Fibroblast of skin of abdomen (primary cell): Measurements from ENCODE around the gene TUBB1. TPM values are rescaled to one million over a fixed set of nuclear protein-coding genes. Genes with fewer than 3 reads are reported as not detected.
"Not testable (repeated sequence)": the region's sequence is repeated elsewhere in the genome, so short reads cannot be mapped to it uniquely, and the experiment has no call there.

ENCODE experiments used
- DNase-seq: peaks from one replicate; pipeline ENCODE4 v3.0.0-alpha.2; 2013
- polyA plus RNA-seq, 2 experiments: library from polyadenylated mRNA; unstranded; fragments of 120-200 nt; gene quantifications; one replicate each; pipeline ENCODE4 v1.2.1, GENCODE V29; 2013; ENCODE audit not compliant: insufficient read length in 2 of 2

The TUBB1 gene
- polyA plus RNA-seq (2013, experiment 1 of 2; ENCODE audit: insufficient read length): 0.17 TPM
- 0.10 TPM for polyA plus RNA-seq (2013, experiment 2 of 2; ENCODE audit: insufficient read length)

DNA sequence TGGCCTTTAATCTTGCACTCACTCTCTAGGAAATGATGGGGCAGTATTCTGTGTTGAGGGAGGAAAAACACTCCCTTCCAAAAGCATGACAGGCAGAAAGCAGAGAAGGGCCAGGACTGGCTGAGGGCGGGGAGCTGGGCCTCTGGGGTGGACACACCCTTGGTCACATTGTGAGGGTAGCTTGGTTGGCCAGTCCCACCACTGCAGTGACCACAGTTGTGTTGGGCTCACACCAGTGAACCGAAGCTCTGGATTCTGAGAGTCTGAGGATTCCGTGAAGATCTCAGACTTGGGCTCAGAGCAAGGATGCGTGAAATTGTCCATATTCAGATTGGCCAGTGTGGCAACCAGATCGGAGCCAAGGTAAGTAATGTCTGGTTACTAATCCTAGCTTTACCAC, at the start of gene TUBB1:
TSS of gene TUBB1 (plus strand) at position 213 of the 400 bp plus-strand sequence. CDS start at position 307, 94 bp downstream.
- DNase-seq: no peak

DNA sequence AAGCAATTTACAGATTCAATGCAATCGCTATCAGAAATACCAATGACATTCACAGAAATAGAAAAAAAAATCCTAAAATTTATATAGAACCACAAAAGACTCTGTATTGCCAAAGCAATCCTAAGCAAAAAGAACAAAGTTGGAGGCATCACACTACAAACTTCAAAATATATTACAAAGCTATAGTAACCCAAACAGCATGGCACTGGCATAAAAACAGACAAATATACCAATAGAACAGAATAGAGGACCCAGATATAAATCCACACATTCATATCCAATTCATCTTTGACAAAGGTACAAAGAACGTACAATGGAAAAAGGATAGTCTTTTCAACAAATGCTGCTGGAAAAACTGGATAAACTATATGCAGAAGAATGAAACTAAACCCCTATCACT, 49.8 kb upstream of the TUBB1 start:
- DNase-seq: no peak

DNA sequence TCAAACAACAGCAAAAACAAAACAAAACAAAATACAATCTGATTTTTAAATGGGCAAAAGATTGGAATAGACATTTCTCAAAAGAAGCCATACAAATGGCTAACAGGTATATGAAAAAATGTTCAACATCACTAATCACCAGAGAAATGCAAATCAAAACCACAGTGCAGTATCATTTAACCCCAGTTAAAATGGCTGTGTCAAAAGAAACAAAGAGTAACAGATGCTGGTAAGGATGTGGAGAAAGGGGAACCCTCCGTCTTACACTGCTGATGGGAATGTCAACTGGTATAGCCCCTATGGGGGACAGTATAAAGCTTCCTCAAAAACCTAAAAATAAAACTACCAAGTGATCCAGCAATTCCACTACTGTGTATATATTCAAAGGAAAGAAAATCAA, 49.1 kb upstream of the TUBB1 start:
- DNase-seq: no peak

DNA sequence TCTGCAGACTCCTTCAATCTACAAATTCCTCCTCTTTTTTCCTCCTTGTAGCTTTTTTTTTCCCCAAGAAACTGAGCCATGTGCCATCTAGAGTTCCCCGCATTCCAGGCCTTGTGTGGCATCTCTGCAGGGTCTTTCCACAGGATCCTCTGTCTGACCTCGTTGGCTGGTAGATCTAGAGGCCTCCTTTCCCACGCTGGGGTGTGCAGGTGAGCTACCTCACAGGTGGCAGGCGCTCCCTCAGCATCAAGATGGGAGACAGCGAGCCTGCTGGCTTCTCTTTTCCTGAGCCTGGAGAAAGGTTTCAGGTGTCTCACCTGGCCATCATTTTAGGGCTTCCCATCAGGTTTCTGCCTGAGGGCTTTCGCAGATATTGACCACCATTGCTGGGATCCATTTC, 47.8 kb upstream of the TUBB1 start:
- DNase-seq: no peak

DNA sequence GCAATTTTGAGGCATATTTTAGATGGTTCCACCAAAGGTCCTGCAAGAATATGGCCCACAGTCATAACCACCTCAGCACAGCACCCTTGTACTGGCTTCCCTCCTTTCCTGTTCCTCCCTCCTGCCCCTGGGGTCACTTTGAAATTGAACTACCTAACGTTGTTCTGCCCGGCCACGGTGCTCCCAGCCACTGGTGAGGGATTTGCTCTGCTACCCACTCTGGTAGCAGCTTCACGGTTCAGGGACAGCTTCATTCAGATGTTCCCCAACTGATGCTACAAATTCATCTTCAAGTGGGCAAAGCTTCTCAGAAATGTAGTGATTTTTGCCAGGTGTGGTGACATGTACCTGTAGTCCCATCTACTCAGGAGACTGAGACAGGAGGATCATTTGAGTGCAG, 46.0 kb upstream of the TUBB1 start:
- DNase-seq: no peak

DNA sequence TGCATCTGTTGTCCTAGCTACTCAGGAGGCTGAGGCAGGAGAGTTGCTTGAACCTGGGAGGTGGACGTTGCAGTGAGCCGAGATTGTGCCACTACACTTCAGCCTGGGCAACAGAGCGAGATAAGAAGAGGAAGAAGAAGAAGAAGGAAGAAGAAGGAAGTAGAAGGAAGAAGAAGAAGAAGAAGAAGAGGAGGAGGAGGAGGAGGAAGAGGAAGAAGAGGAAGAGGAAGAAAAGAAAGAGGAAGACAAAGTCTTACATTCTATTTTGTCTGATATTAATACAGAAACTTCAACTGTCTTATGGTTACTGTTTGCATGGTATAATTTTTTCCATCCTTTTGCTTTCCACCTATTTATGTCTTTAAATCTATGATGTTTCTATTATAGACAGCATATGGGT, 45.4 kb upstream of the TUBB1 start:
- DNase-seq: no peak

DNA sequence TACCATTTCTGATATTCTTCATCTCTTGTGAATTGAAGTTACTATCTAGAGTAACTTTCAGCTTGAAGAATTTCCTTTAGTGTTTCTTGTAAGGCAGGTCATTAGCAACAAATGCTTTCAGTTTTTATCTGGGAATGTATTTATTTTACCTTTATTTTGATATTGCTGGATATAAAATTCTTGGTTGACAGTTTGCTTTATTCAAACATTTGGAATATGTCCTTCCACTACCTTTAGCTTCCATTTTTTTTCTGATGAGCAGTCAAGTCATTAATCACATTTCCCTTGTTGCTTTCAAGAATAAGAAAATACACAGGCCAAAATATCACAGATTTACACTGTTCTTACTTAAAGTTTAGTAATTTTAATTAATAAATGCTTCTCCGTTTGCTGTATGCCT, 43.9 kb upstream of the TUBB1 start:
- no peak for DNase-seq

DNA sequence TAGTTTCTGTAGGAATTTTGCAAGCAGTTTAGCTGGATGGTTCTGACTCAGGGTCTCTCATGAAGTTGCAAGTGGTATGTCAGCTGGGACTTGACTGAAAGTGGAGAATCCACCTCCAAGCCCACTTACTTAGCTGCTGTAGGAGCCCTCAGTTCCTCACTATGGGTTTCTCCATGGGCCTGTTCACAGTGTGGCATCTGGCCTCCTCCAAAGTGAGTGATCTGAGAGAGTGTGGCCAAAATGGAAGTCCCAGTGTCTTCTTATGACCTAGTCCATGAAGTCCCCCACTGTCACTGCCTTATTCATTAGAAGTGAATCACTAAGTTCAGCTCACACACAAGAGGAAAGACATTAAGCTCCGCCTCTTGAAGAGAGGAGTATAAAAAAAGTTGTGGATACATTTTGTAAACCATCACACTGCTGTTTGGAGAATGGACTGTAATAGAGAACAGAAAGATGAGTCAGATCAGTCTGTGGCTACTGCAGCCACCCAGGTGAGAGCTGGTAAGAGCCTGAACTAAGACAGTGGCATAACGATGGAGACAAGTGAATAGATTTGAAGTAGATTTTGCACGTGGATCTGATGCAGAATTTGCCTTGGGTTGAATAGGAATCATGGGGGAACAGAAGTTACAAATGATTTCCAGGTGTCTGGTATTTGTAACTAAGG, 43.0 kb upstream of the TUBB1 start:
- no peak for DNase-seq

DNA sequence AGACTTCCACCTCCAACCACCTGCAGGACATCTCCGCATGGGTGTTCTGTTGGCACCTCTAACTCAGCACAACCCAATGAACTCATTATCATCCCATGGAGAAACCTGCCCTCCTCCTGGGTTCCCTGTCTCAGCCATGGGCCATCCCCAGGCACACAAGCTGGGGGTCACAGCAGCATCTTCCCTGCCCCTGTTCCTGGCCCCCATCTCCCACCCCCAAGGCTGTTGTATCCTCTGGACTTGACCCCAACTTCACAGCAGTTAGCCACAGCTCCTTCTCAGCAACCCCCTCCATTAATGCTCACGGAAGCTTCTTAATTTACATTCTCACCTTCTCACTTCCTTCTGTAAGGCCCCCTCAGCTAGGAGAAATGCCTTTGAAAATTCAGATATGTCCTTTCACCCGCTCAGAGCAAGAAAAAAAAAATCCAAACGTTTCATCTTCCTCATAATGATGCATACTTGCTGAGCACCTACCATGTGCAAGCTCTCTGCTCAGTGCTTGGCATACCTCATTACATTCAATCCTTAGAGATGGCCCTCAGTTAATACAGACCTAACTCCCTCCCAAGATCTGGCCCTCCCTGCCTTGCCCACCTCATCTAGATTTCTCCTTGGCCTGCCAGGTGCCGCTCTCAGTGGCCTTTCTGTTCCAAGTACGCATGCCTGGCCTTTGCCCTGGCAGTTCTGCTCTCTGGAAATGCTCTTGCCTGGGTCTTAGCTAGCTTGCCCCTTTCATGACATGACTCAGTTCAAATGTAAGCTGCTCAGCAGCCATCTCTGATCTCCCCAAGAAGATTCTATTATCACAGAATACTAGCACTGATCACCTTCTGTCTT, 40.7 kb upstream of the TUBB1 start:
- DNase-seq: no peak

DNA sequence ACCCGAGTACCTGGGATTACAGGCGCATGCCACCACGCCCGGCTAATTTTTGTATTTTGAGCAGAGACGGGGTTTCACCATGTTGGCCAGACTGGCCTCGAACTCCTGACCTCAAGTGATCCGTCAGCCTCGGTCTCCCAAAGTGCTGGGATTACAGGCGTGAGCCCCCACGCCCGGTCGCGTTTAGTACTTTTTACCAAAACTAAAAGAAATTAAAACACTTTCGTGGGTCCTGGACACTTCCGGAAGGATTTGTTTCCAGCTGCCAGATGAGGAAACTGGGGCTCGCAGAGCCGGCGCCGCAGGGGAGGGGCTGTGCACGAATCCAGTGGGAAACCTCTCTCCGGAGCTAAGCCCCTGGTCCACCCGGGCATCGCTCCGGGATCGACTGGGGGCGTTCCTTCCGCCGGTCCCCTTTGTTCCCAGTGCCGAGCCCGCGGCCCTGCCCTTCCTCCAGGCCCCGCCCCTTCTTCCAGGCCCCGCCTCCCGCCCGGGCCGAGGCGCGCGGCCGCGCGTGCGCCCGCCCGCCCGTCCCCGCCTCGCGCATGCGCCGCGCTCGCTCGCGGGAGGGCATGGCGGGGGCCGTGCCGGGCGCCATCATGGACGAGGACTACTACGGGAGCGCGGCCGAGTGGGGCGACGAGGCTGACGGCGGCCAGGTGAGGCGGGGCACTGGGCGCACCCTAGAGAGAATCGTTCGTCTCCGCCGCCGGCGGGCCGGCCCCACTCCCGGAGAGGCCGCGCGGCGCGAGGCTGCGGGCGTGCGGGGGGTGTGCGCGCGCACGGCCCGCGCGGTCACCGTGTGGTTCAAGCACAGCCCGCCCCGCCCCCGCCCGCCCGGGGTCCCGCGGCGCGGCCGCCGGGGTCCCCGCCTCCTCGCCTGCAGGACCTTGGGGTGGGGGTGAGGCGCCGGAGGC, 38.3 kb upstream of the TUBB1 start, which contains the start of gene NELFCD:
TSS of gene NELFCD (plus strand) at position 546 of the 917 bp plus-strand sequence. CDS start at position 600, 54 bp downstream.
- DNase-seq: peak; percentile 87

DNA sequence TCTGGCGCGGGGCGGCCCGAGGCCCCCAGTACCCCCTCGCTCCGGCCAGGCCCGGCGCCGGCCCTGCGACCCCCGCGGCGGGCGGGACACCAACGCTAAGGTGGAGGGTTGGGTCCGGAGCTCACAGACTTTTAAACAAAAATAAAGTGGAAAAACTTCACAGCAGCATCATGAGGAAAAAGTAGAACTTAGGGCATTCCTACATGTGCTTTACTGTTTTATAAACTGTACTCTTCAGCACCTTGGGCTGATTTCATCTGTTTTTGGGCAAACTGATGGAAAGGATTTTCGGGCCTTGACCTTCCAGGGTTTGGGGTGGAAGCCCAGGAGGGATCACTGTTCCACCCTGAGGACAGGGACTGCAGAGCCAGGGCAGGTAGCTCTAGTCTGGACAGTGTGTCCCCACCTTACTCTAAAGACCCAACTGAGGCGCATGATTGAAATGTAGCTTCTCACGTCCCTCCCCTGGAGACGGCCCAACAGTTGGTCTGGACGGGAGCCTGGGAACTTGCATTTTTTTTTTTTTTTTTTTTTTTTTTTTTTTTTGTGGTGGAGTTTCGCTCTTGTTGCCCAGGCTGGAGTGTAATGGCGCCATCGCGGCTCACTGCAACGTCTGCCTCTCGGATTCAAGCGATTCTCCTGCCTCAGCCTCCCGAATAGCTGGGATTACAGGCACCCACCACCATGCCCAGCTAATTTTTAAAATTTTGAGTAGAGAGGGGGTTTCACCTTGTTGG, 37.4 kb upstream of the TUBB1 start:
- peak; percentile 6 for DNase-seq

DNA sequence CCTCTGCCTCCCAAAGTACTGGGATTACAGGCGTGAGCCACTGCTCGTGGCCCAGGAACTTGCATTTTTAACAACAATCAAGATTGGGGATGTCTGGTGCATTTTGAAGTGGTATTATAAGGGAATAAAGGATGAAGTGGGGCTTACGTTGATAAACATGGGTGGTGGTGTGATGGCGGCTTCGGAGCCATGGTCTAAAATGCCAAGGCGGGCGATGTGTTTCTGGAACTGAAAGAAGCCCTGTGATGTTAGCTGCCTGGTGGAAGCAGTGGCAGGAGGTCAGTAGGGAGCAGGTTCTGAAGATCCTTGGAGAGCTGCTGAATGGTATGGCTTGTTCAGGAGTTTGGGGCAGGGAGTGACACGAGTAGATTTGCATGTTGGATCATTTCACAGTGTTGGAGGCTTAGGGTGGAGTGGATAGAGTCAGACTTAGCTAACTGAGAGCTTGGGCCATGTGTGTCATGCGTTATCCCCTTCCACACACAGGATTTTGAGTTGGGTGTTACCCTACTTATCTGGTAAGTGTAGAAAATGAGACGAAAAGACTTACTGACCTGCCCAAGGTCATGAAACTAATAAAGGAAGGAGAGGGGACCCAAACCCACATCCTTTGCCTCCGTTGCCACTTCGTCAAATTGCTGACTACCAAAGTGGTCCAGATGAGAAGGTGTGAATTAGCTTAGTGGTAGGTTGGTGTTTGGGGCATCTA, 36.7 kb upstream of the TUBB1 start:
- DNase-seq: no peak

DNA sequence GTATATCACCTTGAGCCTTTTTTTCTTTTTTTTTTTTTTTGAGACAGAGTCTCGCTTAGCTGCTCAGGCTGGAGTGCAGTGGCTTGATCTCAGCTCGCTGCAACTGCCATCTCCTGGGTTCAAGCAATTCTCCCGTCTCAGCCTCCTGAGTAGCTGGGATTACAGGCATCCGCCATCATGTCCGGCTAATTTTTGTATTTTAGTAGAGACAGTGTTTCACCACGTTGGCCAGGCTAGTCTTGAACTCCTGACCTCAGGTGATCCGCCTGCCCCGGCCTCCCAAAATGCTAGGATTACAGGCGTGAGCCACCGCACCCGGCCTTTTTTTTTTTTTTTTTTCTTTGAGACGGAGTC, 36.1 kb upstream of the TUBB1 start:
- not testable (repeated sequence) for DNase-seq

DNA sequence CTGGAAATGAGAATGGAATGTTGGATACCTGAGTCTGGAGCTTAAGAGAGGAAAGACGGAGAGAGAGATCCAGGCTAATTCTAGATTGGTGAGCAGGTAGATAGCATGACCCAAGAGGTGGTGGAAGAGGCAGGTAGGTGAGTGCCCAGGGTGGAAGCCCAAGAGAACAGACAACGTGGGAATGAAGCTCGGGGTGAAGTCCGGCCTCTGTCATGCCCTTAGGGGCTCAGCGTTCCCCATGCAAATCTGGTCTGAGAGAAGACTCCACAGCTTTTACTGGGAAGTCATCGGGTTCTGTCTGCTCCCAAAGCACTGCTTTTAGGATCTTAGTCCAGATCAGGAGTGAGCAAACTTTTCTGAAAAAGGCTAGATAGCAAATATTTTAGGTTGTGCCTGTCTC, 34.5 kb upstream of the TUBB1 start:
- DNase-seq: no peak

DNA sequence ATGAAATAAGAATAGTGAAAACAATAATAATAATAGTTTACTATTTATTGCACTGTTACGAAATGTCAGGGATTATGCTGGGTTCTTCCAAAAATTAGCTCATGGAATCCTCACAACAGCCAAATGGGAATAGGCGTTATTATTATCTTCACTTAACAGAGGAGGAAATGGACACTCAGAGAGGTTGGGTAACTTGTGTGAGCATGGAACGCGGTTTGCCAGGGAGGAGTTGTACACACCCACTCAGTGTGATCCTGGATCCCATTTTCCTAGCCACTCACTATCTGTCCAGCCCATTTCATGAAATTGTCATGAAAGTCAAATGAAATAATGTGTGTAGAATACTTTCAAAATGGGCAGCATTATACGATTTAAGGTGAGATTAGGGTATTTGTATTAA, 33.6 kb upstream of the TUBB1 start:
- no peak for DNase-seq

DNA sequence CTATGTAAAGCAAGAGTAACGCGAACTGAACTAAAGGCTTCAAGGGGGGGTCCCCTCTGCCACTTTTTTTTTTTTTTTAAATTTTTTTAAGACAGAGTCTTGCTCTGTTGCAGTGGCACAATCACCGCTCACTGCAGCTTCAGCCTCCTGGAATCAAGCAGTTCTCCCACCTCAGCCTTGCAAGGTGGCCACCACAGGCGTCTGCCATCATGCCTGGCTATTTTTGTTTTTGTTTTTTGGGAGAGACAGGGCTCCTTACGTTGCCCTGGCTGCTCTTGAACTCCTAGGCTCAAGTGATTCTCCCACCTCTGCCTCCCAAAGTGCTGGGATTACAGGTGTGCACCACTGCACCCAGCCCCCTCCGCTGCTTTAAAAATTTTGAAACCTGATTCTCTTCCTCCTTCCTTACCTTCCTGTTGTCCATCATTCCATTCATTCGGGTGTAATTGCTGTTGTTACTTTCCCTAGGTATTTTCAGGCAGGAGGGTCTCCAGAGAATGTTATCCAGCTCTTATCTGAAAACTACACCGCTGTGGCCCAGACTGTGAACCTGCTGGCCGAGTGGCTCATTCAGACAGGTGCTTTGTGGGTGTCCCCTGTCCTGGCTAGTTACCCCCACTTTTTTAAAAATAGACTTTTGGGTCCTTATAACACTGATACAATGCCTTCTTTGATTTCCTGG, 32.8 kb upstream of the TUBB1 start:
- no peak for DNase-seq

DNA sequence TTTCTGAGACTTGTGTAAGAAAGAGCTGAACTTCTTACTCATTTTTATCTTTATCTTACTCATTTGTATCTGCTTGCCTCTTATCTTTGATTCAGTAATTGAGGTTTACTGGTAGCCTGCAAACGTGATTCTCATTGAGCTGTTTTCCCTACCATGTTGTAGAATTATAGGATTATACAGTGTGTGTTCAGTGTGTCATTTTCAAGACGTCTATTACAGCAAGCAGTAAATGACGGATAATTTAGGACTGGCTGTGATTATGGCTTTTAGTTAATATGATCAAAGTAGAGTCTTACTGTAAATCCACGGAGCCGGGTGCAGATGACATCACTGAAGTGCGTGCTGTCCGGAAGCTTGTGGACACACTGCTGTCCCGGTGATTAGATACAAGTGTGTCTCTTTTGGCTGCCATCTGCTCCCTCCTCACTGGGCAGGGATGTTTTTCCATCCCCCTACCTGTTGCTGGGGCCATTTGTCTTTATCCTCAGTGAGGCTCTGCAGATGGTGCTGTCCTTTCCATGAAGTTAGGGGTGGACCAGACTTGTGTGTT, 32.2 kb upstream of the TUBB1 start:
- no peak for DNase-seq

DNA sequence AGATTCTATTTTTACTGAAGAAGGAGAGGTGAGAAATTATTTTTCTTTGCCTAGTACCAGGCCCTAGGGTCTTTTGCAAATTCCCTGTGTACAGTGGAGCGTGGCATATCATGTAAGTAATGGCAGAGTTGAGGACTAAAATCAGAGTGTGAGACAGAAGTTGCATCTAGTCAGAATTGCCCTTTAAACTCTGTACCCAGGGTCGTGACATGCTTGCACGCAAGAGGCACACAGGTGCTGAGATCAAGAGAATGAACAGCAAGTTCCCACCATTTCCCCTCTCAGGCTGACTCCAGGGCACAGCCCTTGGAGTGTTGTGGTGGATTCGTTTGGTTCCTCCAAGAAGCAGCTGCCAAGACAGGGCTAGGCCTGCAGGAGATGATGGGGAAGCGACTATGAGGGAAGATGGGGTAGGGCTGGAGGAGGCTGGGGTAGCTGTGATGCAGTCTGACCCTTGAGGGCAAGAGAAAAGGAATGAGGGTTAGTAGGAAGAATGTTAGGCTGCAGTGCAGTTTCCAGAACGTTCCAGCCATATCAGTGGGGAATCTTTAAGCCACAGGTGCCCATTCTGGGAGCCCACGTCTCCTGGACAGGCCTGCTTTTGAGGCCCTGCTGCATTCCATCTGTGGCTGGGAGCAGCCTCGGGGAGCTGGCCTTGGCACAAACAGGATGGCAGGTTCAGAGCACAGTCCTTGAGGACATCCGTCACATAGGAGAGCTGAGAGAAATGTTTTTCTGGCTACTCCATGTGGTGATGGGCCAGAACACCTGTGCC, 31.3 kb upstream of the TUBB1 start:
- no peak for DNase-seq

DNA sequence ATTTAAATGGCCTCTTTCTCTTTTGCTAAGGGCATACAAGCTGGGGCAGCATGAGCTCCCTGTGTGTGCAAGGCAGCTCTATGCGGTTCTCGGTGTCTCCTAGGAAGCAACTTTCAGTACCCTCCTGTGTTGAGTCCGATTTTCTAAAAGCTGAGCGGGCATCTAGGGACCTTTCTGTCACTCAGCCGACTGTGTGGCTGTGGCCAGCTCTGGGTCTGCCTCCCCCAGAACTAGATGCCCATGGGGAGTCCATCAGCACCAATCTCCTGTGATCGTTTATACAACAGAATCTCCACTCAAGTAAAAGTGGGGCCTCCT, 30.7 kb upstream of the TUBB1 start:
- DNase-seq: no peak

DNA sequence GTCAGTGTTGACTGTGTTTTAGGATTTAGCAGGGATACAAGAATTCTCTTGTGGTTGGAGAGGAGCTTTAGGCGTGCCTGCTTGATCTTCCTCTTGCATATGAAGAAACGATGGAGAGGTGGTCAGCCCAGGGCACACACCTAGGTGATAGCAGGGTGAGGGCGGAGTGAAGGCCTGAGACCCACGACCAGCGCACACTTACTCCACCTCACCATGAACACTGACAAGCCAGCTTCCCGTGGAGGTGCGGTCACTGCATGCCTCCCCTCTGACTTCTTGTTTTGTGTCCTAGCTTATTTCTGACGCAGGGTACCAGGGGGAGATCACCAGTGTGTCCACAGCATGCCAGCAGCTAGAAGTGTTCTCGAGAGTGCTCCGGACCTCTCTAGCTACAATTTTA, 30.0 kb upstream of the TUBB1 start:
- DNase-seq: no peak
